Forelimb muscle (tissue), 1 donor: Measurements from ENCODE around the gene LRP2. TPM values are rescaled to one million over a fixed set of nuclear protein-coding genes. Genes with fewer than 3 reads are reported as not detected.
"Not testable (repeated sequence)": the region's sequence is repeated elsewhere in the genome, so short reads cannot be mapped to it uniquely, and the experiment has no call there.

ENCODE experiments used
- DNase-seq: peaks from one replicate; pipeline ENCODE4 v3.0.0-alpha.2; 2013; ENCODE audit warnings: low read depth
- polyA plus RNA-seq: library from polyadenylated mRNA; unstranded; fragments of 120-200 nt; gene quantifications from one replicate; pipeline ENCODE4 v1.2.1, GENCODE V29; 2013; ENCODE audit not compliant: insufficient read length

The LRP2 gene
- polyA plus RNA-seq, 1 donor = 0.01 TPM

- DNase-seq = no peak
These were observed 13.9 kb downstream of the LRP2 start for GRCh38 chr2:169348321-169349024.

DNA sequence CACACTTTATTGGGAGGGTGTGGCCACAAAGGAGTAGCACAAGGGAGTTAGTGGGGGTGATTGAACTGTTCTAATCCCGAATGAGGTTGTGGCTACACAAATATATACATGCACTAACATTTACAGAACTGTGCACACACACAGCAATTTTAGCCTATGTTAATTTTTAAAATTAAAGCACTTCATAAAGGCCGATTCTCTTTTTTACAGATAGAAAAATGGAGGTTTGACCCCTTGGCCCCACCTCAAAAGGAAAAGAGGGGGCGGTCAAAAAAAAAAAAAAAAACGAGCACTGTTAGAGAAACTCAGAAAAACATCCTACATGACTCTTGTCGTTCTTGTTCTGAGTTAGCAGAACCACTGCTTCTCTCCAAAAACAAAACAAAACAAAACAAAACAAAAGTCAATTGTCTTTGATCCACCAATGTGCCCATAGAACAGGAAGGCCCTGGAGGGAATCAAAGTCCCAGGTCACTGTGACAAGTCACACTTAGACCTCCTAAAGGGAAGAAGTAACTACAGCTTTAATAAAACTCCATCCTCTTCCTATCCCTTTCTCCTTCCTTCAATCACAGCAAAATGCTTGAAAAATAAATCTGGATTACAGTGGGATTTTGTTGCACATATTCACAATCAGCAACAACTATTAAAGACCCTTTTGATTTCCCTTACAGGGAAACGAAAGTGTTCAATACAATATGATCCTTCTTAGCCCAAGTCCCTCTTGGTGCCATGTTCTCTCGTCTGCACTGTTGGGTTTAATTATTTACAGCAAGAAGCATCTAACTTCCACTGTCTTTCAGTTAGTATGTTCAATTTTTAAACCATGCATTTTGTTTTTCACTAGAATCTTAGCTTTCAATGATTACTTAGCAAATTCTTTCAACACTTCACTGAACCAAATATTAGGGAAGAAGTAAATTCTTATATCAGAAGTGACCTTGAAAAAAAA, 16.6 kb downstream of the LRP2 start:
- no peak for DNase-seq

DNA sequence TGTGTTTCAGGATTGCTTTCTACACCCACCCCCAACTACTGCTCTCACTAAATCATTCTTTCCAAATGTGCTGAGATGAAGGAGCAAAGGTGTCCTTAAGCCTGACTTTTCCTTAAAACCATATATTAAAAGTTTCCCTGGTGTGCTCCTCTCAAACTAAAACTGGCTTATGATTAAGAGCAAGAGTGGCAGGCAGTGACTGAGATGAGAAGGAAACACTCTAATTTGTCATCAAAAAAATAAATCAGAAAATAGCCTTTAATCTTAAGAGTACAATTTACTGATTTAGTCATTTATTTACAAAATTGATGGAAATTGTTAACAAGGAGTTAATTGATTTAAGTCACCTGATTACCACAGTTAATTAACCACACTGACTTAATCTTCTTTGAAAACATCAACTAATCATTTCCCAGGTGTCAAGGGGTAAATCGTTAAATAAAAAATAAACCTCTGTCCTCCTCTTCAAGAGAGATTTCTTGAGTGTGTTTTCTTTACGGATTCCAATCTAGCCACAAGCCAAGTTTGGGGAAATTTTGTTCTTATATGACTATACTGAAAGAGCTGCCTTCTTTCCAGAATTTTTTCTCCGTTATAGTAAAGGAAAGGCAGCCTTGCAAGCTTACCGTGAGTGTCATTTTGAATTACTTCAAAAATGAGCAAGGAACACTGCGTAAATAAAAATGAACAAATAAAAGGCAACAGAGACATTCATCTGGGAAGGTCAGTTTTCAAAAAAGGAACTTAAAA, 17.4 kb downstream of the LRP2 start:
- DNase-seq = no peak

- no peak for DNase-seq
These were observed 19.1 kb downstream of the LRP2 start for GRCh38 chr2:169343202-169343601.

DNA sequence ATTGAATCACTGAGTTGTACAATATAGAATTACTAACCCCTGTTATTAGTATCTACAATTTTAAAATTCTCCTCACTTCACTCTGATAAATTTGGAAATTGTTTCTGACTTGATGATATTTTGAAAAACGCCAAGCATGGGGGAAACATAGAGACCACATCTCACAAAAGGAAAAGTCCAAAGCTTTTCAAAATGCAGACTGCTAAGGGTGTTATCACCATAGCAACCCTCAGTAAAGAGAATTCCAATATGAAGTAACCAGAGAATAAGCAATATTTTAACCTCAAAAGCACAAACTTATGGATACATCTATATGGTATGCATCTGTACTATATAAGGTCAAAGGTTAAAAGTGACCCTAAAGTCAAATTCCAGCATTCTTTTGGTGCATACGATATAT, 22.7 kb downstream of the LRP2 start:
- DNase-seq = no peak

DNA sequence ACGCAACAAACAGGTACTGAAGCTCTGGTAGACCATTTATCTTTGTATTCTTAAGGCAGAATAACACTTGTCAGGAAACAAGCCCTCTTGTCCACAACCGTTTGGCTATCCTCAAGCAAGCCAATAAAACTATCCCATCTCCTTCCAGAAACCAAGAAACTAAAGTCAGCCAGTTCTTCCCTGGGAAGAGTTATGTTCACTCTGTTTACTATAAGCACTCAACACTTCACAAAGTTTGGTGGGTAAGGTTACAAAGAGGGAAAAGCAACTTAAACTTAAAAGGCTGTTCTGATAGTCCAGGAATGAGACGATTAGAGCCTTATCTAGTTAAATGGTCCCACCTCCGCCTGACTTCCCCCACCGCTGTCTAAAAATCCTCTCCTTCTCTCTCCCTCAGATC, 25.6 kb downstream of the LRP2 start:
- DNase-seq = no peak

DNA sequence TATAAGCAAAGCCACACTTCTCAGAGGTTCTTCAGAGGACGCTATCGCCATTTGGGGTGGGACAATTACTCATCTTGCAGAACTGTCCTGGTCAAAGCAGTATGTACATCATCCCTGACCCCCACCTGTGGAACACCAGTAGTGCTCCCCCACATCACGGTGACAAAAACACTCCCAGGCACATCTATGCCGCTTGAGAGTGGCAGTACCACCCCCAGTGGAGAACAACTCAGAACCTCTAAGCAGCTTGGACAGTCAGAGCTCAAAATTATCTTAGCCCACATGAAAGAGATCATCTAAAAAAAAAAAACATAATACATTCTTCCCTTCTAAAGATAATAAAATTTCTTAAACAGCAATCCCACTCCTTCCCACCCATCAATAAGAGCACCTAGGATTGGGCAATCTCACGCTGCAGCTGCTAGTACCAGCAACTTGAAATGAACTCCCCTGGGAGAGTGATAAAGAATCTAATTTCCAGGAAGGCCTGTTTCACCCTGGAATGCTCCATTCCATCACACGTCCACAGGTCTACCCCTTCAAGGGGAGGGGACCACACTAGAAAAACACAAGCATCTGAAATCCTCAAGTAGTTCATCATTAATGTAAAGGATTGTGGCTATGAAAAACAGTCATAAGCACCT, 31.7 kb downstream of the LRP2 start:
- no peak for DNase-seq

DNA sequence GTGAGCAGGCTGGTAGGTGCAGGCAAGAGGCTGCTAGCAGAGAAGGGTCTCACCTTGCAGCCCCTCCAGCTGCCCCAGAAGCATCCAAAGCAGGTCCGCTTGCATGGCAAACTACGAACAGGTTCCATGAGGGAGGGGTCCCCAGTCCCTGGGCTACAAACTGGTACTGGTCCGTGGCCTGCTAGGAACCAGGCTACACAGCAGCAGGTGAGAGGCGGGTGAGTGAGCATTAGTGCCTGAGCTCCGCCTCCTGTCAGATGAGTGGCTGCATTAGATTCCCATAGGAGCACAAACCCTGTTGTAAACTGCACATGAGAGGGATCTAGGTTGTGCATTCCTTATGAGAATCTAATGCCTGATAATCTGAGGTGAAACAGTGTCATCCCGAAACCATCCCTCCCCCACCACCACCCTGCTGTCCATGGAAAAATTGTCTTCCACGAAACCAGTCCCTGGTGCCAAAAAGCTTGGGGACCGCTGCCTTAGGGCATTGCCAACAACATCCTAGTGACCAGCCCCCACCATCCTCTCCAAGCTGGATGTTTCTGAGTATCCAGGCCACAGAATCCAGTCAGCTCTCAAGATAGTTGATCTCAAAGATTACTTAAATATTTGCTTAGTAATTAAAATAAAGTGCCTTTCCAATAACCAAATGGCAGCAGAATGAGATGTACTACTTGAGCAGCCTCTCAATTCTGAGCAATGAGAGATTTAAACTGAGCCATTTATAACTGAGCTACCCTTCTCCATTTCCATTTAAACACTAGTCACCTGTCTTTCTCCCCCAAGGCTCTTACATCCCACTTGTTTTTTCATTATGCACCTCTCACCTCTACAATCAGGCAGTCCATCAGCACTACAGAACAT, 32.4 kb downstream of the LRP2 start:
- DNase-seq = no peak

GRCh38 chr2:169328785-169329184, 33.5 kb downstream of the LRP2 start:
- no peak for DNase-seq

DNA sequence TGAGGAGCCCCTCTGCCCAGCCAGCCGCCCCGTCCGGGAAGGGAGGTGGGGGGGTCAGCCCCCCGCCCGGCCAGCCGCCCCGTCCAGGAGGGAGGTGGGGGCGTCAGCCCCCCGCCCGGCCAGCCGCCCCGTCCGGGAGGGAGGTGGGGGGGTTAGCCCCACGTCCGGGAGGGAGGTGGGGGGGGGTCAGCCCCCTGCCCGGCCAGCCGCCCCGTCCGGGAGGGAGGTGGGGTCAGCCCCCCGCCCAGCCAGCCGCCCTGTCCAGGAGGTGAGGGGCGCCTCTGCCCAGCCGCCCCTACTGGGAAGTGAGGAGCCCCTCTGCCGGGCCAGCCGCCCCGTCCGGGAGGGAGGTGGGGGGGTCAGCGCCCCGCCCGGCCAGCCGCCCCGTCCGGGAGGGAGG, 34.5 kb downstream of the LRP2 start:
- DNase-seq = not testable (repeated sequence)

GRCh38 chr2:169325886-169326285, 36.4 kb downstream of the LRP2 start:
- not testable (repeated sequence) for DNase-seq

GRCh38 chr2:169324581-169325260, 37.6 kb downstream of the LRP2 start:
- no peak for DNase-seq

- DNase-seq = no peak
These were observed 38.5 kb downstream of the LRP2 start for GRCh38 chr2:169323841-169324240.

GRCh38 chr2:169320561-169320960, 41.8 kb downstream of the LRP2 start:
- DNase-seq = no peak

DNA sequence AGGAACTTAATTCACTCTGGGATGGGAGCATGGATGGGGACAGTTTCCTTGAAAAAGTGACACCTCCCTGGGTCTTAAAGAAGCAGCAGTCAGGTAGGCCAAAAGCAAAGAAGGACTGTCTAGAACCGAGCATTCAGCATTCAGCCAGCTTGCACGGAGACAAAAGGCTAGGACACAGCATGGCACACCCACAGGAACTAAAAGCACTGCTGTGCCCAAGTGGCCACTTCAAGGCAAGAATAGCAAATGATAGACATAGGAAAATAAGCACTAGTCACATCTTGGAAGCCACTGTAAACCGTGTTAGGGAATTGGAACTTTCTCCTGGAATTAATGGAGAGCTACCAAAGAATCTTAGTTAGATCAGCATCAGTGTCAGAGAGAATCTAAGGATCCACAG, 47.0 kb downstream of the LRP2 start:
- no peak for DNase-seq

DNA sequence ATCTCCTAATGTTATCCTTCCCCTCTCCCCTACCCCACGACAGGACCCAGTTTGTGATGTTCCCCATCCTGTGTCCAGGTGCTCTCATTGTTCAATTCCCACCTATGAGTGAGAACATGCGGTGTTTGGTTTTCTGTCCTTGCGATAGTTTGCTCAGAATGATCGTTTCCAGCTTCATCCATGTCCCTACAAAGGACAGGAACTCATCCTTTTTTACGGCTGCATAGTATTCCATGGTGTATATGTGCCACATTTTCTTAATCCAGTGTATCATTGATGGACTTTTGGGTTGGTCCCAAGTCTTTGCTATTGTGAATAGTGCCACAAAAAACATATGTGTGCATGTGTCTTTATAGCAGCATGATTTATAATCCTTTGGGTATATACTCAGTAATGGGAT, 54.0 kb downstream of the LRP2 start:
- DNase-seq = not testable (repeated sequence)

DNA sequence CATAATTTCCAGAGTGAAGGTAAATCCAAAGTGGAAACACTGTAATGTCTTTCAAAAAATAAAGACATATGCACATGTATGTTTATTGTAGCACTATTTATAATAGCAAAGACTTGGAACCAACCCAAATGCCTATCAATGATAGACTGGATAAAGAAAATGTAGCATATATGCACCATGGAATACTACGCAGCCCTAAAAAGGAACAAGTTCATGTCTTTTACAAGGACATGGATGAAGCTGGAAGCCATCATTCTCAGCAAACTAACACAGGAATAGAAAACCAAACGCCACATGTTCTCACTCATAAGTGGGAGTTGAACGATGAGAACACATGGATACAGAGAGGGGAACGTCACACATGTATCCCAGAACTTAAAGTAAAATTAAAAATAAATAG, 57.6 kb downstream of the LRP2 start:
- not testable (repeated sequence) for DNase-seq

GRCh38 chr2:169303579-169304305, 58.6 kb downstream of the LRP2 start:
- no peak for DNase-seq

GRCh38 chr2:169302364-169302763, 60.0 kb downstream of the LRP2 start:
- DNase-seq = no peak
